Gastrocnemius medialis (tissue), 4 donors: Measurements from ENCODE around the gene PPP1R12B.
"Not testable (repeated sequence)": the region's sequence is repeated elsewhere in the genome, so short reads cannot be mapped to it uniquely, and the experiment has no call there.

ENCODE experiments used
- POLR2A ChIP-seq, 2 donors: fragments of 450-650 bp; IDR thresholded peaks; one replicate each; pipeline ENCODE4 v1.6.1; 2017; ENCODE audit warnings: antibody characterized with exemption in 2 of 2, mild to moderate bottlenecking in 2 of 2, moderate library complexity in 2 of 2
- TF ChIP-seq, protein P1 (sequence below), 5 experiments: fragments of 450-650 bp in 3 of 5; fragments of 200-600 bp in 2 of 5; sonication (generic) in 2 of 5; IDR thresholded peaks in 4 of 5; conservative IDR thresholded peaks in 1 of 5; 1 replicate in 4 of 5; 2 replicates in 1 of 5; pipeline ENCODE4 v1.5.1; 2016 to 2019; ENCODE audit warnings: antibody characterized with exemption in 5 of 5, mild to moderate bottlenecking in 3 of 5, moderate library complexity in 3 of 5

DNA sequence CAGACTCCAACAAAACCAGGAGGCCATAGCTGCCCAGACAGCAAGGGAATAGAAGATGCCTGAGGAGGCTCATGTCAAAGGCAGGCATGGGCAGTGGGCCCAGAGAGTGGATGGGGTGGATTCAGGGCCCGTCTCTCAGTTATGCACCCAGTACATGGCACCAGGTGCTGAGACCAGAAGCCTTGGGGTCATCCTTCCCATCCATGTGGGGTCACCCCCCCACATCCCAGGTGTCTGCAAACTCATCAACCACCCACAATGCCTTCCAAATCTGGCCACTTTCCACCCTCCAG, 266.7 kb downstream of the PPP1R12B start:
- TF ChIP-seq, protein P1, sequence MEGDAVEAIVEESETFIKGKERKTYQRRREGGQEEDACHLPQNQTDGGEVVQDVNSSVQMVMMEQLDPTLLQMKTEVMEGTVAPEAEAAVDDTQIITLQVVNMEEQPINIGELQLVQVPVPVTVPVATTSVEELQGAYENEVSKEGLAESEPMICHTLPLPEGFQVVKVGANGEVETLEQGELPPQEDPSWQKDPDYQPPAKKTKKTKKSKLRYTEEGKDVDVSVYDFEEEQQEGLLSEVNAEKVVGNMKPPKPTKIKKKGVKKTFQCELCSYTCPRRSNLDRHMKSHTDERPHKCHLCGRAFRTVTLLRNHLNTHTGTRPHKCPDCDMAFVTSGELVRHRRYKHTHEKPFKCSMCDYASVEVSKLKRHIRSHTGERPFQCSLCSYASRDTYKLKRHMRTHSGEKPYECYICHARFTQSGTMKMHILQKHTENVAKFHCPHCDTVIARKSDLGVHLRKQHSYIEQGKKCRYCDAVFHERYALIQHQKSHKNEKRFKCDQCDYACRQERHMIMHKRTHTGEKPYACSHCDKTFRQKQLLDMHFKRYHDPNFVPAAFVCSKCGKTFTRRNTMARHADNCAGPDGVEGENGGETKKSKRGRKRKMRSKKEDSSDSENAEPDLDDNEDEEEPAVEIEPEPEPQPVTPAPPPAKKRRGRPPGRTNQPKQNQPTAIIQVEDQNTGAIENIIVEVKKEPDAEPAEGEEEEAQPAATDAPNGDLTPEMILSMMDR (IDR thresholded peaks at IDR 0.05 in 4 of 5, conservative IDR thresholded peaks at IDR 0.05 in 1 of 5): not testable (repeated sequence)
- TF ChIP-seq POLR2A (IDR thresholded peaks at IDR 0.05): not testable (repeated sequence)
